K562 (cell line): ENCODE measurements around the gene NRTN. TPM values are rescaled to one million over a fixed set of nuclear protein-coding genes. Genes with fewer than 3 reads are reported as not detected.

Experiments used
- ATAC-seq: fragments of 200-7000 bp; cut with Tn5 transposase; 3 replicates; pipeline ENCODE4 v1.9.1; 2020; ENCODE audit warnings: moderate library complexity
- Bru-seq: library from RNA; stranded (reverse); fragments of 400-500 nt; gene quantifications from one replicate; lab custom pipeline; 2021; lab: Mats Ljungman, UMichigan
- BruChase-seq, 2 experiments: library from RNA; stranded (reverse); fragments of 400-500 nt; gene quantifications; one replicate each; lab custom pipeline; 2021; lab: Mats Ljungman, UMichigan
- BruUV-seq: library from RNA; stranded (reverse); fragments of 400-500 nt; replicated peaks from 2 replicates; lab custom pipeline; 2021; lab: Mats Ljungman, UMichigan
- CTCF ChIA-PET: fragments of 300-600 bp; formaldehyde crosslinking; extraction: SDS; loops from one replicate; lab custom pipeline; 2021; ENCODE audit warnings: low intra/inter-chr PET ratio; lab: Yijun Ruan, JAX
- POLR2A ChIA-PET: fragments of 300-600, 350-650 bp; sonication (Branson Sonifier 250); formaldehyde crosslinking; extraction: SDS; loops from one replicate; lab custom pipeline; 2021; ENCODE audit warnings: antibody characterized with exemption, inconsistent platforms; lab: Yijun Ruan, JAX
- DNase-seq, 4 experiments: peaks; one replicate each; pipeline versions ENCODE4 v3.0.0 to v3.0.0-alpha.2; 2011 to 2018; ENCODE audit warnings: low spot score in 3 of 4, mixed read lengths in 3 of 4; ENCODE audit errors: extremely low read depth in 1 of 4
- FAIRE-seq: peaks from 2 replicates; lab custom pipeline; 2011; peaks lifted over from hg19 to GRCh38; lab: Jason Lieb, UNC
- H2AFZ ChIP-seq: 2 replicates; pipeline ENCODE4 v1.6.0; 2011; ENCODE audit warnings: low read depth, low read length, control low read depth, inconsistent platforms
- H3K27ac ChIP-seq: fragments of 200-600 bp; 3 replicates; pipeline ENCODE4 v1.8.0; 2011; ENCODE audit warnings: low read depth, mild to moderate bottlenecking, control low read depth, inconsistent platforms, low read length, moderate library complexity, mixed read lengths; ENCODE audit errors: extremely low read depth
- H3K27me3 ChIP-seq, 2 experiments: fragments of 300-600 bp in 1 of 2; 2 replicates in 1 of 2; 3 replicates in 1 of 2; pipeline versions ENCODE4 v1.6.0 to v1.8.0; 2011; ENCODE audit warnings: inconsistent platforms in 2 of 2, low read length in 2 of 2, mild to moderate bottlenecking in 1 of 2, mixed read lengths in 1 of 2, moderate library complexity in 1 of 2; ENCODE audit not compliant: control insufficient read depth in 2 of 2, insufficient read depth in 2 of 2
- H3K36me3 ChIP-seq: fragments of 300-600 bp; 3 replicates; pipeline ENCODE4 v1.8.0; 2011; ENCODE audit warnings: mild to moderate bottlenecking, low read length, inconsistent platforms; ENCODE audit not compliant: control insufficient read depth, insufficient read depth
- H3K4me1 ChIP-seq, 2 experiments: fragments of 200-600 bp in 1 of 2; replicated peaks in 1 of 2; 2 replicates in 1 of 2; 3 replicates in 1 of 2; pipeline versions ENCODE4 v1.5.1 to v1.8.0; 2011; ENCODE audit warnings: inconsistent platforms in 2 of 2, low read length in 2 of 2, mild to moderate bottlenecking in 1 of 2, mixed read lengths in 1 of 2, moderate library complexity in 1 of 2; ENCODE audit not compliant: control insufficient read depth in 2 of 2, insufficient read depth in 2 of 2
- H3K4me2 ChIP-seq: 2 replicates; pipeline ENCODE4 v1.6.1; 2011; ENCODE audit warnings: low read length, control low read depth, inconsistent platforms, mixed read lengths; ENCODE audit not compliant: insufficient read depth
- H3K4me3 ChIP-seq: fragments of 200-600 bp; sonication (generic), shearing (Covaris generic); 2 replicates; pipeline ENCODE4 v1.5.1; 2016; ENCODE audit warnings: control low read depth, inconsistent platforms
- H3K79me2 ChIP-seq: fragments of 200-600 bp; 3 replicates; pipeline ENCODE4 v1.8.0; 2011; ENCODE audit warnings: low read length, inconsistent platforms; ENCODE audit not compliant: control insufficient read depth, insufficient read depth
- H3K9ac ChIP-seq, 2 experiments: 2 replicates each; pipeline versions ENCODE4 v1.6.0 to v1.6.1; 2011; ENCODE audit warnings: low read depth in 2 of 2, low read length in 2 of 2, control low read depth in 1 of 2, inconsistent platforms in 1 of 2, mild to moderate bottlenecking in 1 of 2, mixed read lengths in 1 of 2; ENCODE audit not compliant: insufficient read depth in 1 of 2
- H3K9me1 ChIP-seq: one replicate; pipeline ENCODE4 v1.6.0; 2011; ENCODE audit warnings: inconsistent platforms, mild to moderate bottlenecking, low read length, moderate library complexity; ENCODE audit not compliant: control insufficient read depth, insufficient read depth
- H3K9me3 ChIP-seq: replicated peaks from 2 replicates; pipeline ENCODE4 v1.5.1; 2011; ENCODE audit warnings: low read depth, low read length, inconsistent platforms; ENCODE audit not compliant: control insufficient read depth, insufficient read depth
- H4K20me1 ChIP-seq: replicated peaks from 2 replicates; pipeline ENCODE4 v1.6.1; 2011; ENCODE audit warnings: low read length, inconsistent platforms, mixed read lengths; ENCODE audit not compliant: control insufficient read depth, insufficient read depth
- CXXC5 ChIP-seq: fragments of 250-450 bp; sonication (Bioruptor Pico); IDR thresholded peaks from 2 replicates; pipeline ENCODE4 v1.8.0; 2022; ENCODE audit warnings: inconsistent platforms, mild to moderate bottlenecking, moderate library complexity
- DDX20 ChIP-seq: fragments of 450-650 bp; IDR thresholded peaks from 2 replicates; pipeline ENCODE4 v1.6.1; 2016; ENCODE audit warnings: missing genetic modification characterization, low read depth, mild to moderate bottlenecking, missing compliant biosample characterization, moderate library complexity
- E2F6 ChIP-seq, 2 experiments: IDR thresholded peaks; 2 replicates each; pipeline ENCODE4 v1.6.1; 2011; ENCODE audit warnings: borderline replicate concordance in 1 of 2, control low read depth in 1 of 2, low read depth in 1 of 2, low read length in 1 of 2, mild to moderate bottlenecking in 1 of 2, mixed read lengths in 1 of 2, moderate library complexity in 1 of 2; ENCODE audit not compliant: insufficient read depth in 1 of 2, insufficient read length in 1 of 2, poor library complexity in 1 of 2, severe bottlenecking in 1 of 2; ENCODE audit errors: extremely low read depth in 1 of 2
- ETV6 ChIP-seq, 3 experiments: fragments of 150-350 bp in 1 of 3; sonication (generic) in 1 of 3; formaldehyde crosslinking in 1 of 3; IDR thresholded peaks; 2 replicates each; pipeline versions ENCODE4 v1.6.1 to v1.8.0; 2014 to 2022; ENCODE audit warnings: borderline replicate concordance in 2 of 3, low read depth in 2 of 3, antibody characterized with exemption in 1 of 3, low read length in 1 of 3, mild to moderate bottlenecking in 1 of 3, missing genetic modification reagents in 1 of 3
- MYNN ChIP-seq, 2 experiments: sonication (generic); formaldehyde crosslinking in 1 of 2; IDR thresholded peaks; 2 replicates each; pipeline versions ENCODE4 v1.5.0 to v1.6.1; 2016 to 2020; ENCODE audit warnings: antibody characterized with exemption in 1 of 2, missing genetic modification reagents in 1 of 2
- NEUROD1 ChIP-seq: fragments of 150-350 bp; IDR thresholded peaks from 2 replicates; pipeline ENCODE4 v1.6.1; 2014; ENCODE audit warnings: borderline replicate concordance, low read length, low read depth; ENCODE audit not compliant: partially characterized antibody
- TSC22D4 ChIP-seq: fragments of 450-650 bp; IDR thresholded peaks from 2 replicates; pipeline ENCODE4 v1.6.1; 2016; ENCODE audit warnings: missing genetic modification characterization, missing biosample characterization, control low read depth
- ZNF134 ChIP-seq: fragments of 250-450 bp; sonication (Bioruptor Pico); conservative IDR thresholded peaks from 2 replicates; pipeline ENCODE4 v1.4.0; 2020
- WGBS: fragments of 100-300 bp; shearing (Covaris generic); methylation state at CpG from one replicate; pipeline ENCODE4 v1.1.6; 2016; ENCODE audit warnings: low coverage, mixed read lengths; ENCODE audit not compliant: insufficient coverage; ENCODE audit errors: missing lambda C conversion rate; 5-methylcytosine and 5-hydroxymethylcytosine counted together
- in situ Hi-C: fragments of 300-500 bp; cut with MboI; formaldehyde crosslinking; loops from 4 replicates; pipeline ENCODE4 v1.15.0; 2018; ENCODE audit warnings: inconsistent platforms, mixed read lengths
- intact Hi-C: fragments of 100-400 bp; cut with micrococcal nuclease; formaldehyde crosslinking; loops from 2 replicates; pipeline ENCODE4 v1.14.2; 2022
- long read RNA-seq, 3 experiments: library from polyadenylated mRNA in 2 of 3; library from RNA in 1 of 3; unstranded in 2 of 3; stranded (forward) in 1 of 3; transcript quantifications; one replicate each; pipeline ENCODE4 v2.0.0, GENCODE V29; 2019 to 2022
- polyA minus RNA-seq, 3 experiments: library from RNA; depleted of rRNA, polyadenylated mRNA; stranded (reverse); fragments of >200 nt; gene quantifications; 2 replicates each; pipeline ENCODE4 v1.2.3, GENCODE V29; 2011
- polyA plus RNA-seq, 8 experiments: library from polyadenylated mRNA; depleted of rRNA in 4 of 8; stranded (reverse) in 5 of 8; unstranded in 3 of 8; fragments of >200 nt; fragmentation: Nextera tagmentation in 2 of 8; fragmentation: Illumina TruSeq in 1 of 8; extraction: Ambion mirVana in 2 of 8; extraction: Trizol in 1 of 8; gene quantifications; 2 replicates each; pipeline versions ENCODE4 v1.2.1 to v1.2.3, GENCODE V29; 2011 to 2014; ENCODE audit warnings: inconsistent platforms in 1 of 8, missing spikeins in 1 of 8
- total RNA-seq, 7 experiments: library from RNA; depleted of rRNA in 6 of 7; stranded (reverse); fragments of >200 nt in 6 of 7; fragmentation: Illumina TruSeq in 2 of 7; extraction: Trizol in 2 of 7; gene quantifications; 2 replicates each; pipeline versions ENCODE4 v1.2.1 to v1.2.3, GENCODE V29; 2011 to 2021; ENCODE audit warnings: low replicate concordance in 1 of 7
- TF ChIP-seq, protein P1 (sequence below): fragments of 450-650 bp; IDR thresholded peaks from 2 replicates; pipeline ENCODE4 v1.6.1; 2016; ENCODE audit warnings: borderline replicate concordance

NRTN gene
- total RNA-seq (2011; cell fraction: chromatin; rRNA removed; ENCODE audit: low replicate concordance), result 0.67 and 2.5 TPM in 2 replicates
- total RNA-seq (2011; cell fraction: nucleolus; rRNA removed), result 2.2 and 2.7 TPM in 2 replicates
- 1.5 and 2.1 TPM in 2 replicates for total RNA-seq (2011; cell fraction: nucleoplasm; rRNA removed)
- 7.3 and 8.1 TPM in 2 replicates for total RNA-seq (2014; rRNA removed)
- total RNA-seq (2014; rRNA removed; fragmentation: Illumina TruSeq; extraction: Trizol), result 0.62 and 0.70 TPM in 2 replicates
- total RNA-seq (2015; rRNA removed; fragmentation: Illumina TruSeq; extraction: Trizol), result 1.6 TPM in 2 replicates
- total RNA-seq (2021), result 5.3 and 7.8 TPM in 2 replicates
- 1.1 and 2.2 TPM in 2 replicates for polyA plus RNA-seq (2011; rRNA removed)
- polyA plus RNA-seq (2011; cell fraction: cytosol; rRNA removed), result 2.6 and 9.4 TPM in 2 replicates
- polyA plus RNA-seq (2011; cell fraction: nucleus; rRNA removed), result 1.6 and 2.0 TPM in 2 replicates
- 2.4 and 6.4 TPM in 2 replicates for polyA plus RNA-seq (2012)
- polyA plus RNA-seq (2014; fragmentation: Illumina TruSeq; extraction: Trizol), result 1.6 and 3.3 TPM in 2 replicates
- polyA plus RNA-seq (2014; fragmentation: Nextera tagmentation; extraction: Ambion mirVana), result not detected
- polyA plus RNA-seq (2014; rRNA removed), result 2.4 and 4.0 TPM in 2 replicates
- polyA minus RNA-seq (2011; rRNA and poly(A)+ RNA removed), result 0.25 and 0.45 TPM in 2 replicates
- 2.3 and 3.3 TPM in 2 replicates for polyA minus RNA-seq (2011; cell fraction: cytosol; rRNA and poly(A)+ RNA removed)
- 1.1 and 1.5 TPM in 2 replicates for polyA minus RNA-seq (2011; cell fraction: nucleus; rRNA and poly(A)+ RNA removed)
- Bru-seq, nascent RNA, result percentile 38 among the genes with signal in this experiment
- BruChase-seq, experiment 1, labeled RNA remaining after a 2-hour chase, result percentile 30 among the genes with signal in this experiment
- percentile 23 among the genes with signal in this experiment for BruChase-seq, experiment 2, labeled RNA remaining after a 6-hour chase
- long read RNA-seq, experiment 1, transcript NRTN-201 (2 exons, 1,109 nt), result major isoform, 24 of 48 reads
- long read RNA-seq, experiment 1, partial matches to known transcripts, result 4 of 48 reads
- long read RNA-seq, experiment 1, other reads (novel, unspliced or antisense), result 20 of 48 reads
- long read RNA-seq, experiment 2, partial matches to known transcripts, result 1 of 11 reads
- long read RNA-seq, experiment 2, other reads (novel, unspliced or antisense), result 9 of 11 reads
- long read RNA-seq, experiment 3, partial matches to known transcripts, result 0 of 1 reads
- long read RNA-seq, experiment 3, other reads (novel, unspliced or antisense), result 0 of 1 reads

GRCh38 chr19:5804516-5805461 is at the start of gene NRTN:
Gene NRTN, plus strand, starts transcription at chr19:5805067. Its CDS starts 19,099 bp downstream, at chr19:5824166.
- intact Hi-C loops, result loop anchor here (1.0 to 10.0 kb wide), 4 partner anchors 18 to 218 kb away; no protein-coding TSS in a partner anchor
- 0% methylated on average over 20 of the region's 107 CpGs for WGBS
- CTCF ChIA-PET, result interaction anchor here (0.6 to 4.2 kb wide), 6 partner anchors 18 to 217 kb away, joined by 3 to 48 read pairs (median 12); no protein-coding TSS in a partner anchor
- TF ChIP-seq TSC22D4 (tag) (no peak), ZNF134 (CRISPR knock-in tag) (no peak), MYNN (IDR thresholded peaks at IDR 0.05) (no peak), MYNN (CRISPR knock-in tag; IDR thresholded peaks at IDR 0.05) (no peak), E2F6 (IDR thresholded peaks at IDR 0.05; ENCODE audit: borderline replicate concordance in 1 of 2, extremely low read depth in 1 of 2, insufficient read depth in 1 of 2, insufficient read length in 1 of 2, low read depth in 1 of 2, low read length in 1 of 2, poor library complexity in 1 of 2, severe bottlenecking in 1 of 2) (peak in 1 of 2 experiments; percentile 83), ETV6 (IDR thresholded peaks at IDR 0.05; ENCODE audit: borderline replicate concordance in 1 of 2, low read depth in 2 of 2, low read length in 1 of 2) (no peak), ETV6 (CRISPR knock-in tag; IDR thresholded peaks at IDR 0.05; ENCODE audit: borderline replicate concordance) (no peak), CXXC5 (CRISPR knock-in tag) (0 out of 2 replicates have a peak, but pooled peaks have one; percentile 2), NEUROD1 (no peak), DDX20 (tag) (no peak)
- TF ChIP-seq, protein P1, sequence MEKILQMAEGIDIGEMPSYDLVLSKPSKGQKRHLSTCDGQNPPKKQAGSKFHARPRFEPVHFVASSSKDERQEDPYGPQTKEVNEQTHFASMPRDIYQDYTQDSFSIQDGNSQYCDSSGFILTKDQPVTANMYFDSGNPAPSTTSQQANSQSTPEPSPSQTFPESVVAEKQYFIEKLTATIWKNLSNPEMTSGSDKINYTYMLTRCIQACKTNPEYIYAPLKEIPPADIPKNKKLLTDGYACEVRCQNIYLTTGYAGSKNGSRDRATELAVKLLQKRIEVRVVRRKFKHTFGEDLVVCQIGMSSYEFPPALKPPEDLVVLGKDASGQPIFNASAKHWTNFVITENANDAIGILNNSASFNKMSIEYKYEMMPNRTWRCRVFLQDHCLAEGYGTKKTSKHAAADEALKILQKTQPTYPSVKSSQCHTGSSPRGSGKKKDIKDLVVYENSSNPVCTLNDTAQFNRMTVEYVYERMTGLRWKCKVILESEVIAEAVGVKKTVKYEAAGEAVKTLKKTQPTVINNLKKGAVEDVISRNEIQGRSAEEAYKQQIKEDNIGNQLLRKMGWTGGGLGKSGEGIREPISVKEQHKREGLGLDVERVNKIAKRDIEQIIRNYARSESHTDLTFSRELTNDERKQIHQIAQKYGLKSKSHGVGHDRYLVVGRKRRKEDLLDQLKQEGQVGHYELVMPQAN, result no peak

More at GRCh38 chr19:5804516-5805461, at the start of gene NRTN:
- peak; percentile 62 for ATAC-seq
- POLR2A ChIA-PET, result interaction anchor here (0.6 to 1.6 kb wide), 11 partner anchors 9 to 113 kb away, joined by 3 to 8 read pairs (median 3); partner anchors contain the start of genes CATSPERD, DUS3L, LONP1 and NDUFA11
- Histone ChIP-seq H3K27me3 (no peaks in the 10 kb centered on the region), H3K9me3 (no peaks in the 10 kb centered on the region), H2AFZ (peak within 1 kb of the TSS; percentile 81), H3K4me2 (peak within 1 kb of the TSS; percentile 45), H4K20me1 (no peaks in the 10 kb centered on the region), H3K4me3 (peak within 1 kb of the TSS; percentile 33), H3K9ac (peak within 1 kb of the TSS; percentile 13 to 83; a peak in 3 of 4 replicates), H3K79me2 (no peaks in the 10 kb centered on the region), H3K27ac (no peak within 1 kb of the TSS), H3K36me3 (no peaks in the 10 kb centered on the region), H3K4me1 (peaks cover 25 to 68% of the 10 kb centered on the region in 2 experiments), H3K9me1 (no peaks in the 10 kb centered on the region)
- no TSS peak for BruUV-seq
- in situ Hi-C loops, result loop anchor here (5.0 kb wide), 2 partner anchors 88 to 218 kb away; no protein-coding TSS in a partner anchor
- no peak for FAIRE-seq
- peak; percentile 72 to 91 (median 86) for DNase-seq
